Thyroid gland (tissue), 4 donors: ENCODE data around the gene MEIOB. TPM values are rescaled to one million over a fixed set of nuclear protein-coding genes. Genes with fewer than 3 reads are reported as not detected.
"Not testable (repeated sequence)": the region's sequence is repeated elsewhere in the genome, so short reads cannot be mapped to it uniquely, and the experiment has no call there.

ENCODE experiments used
- DNase-seq, 2 donors: peaks; one replicate each; pipeline ENCODE4 v3.0.0-alpha.2; 2019
- H3K27ac ChIP-seq, 3 donors: fragments of 200-600 bp; sonication (generic); 1 replicate in 2 of 3; 2 replicates in 1 of 3; pipeline ENCODE4 v1.5.1; 2016 to 2019; ENCODE audit warnings: mild to moderate bottlenecking in 1 of 3, moderate library complexity in 1 of 3
- H3K27me3 ChIP-seq: fragments of 200-600 bp; sonication (generic); one replicate; pipeline ENCODE4 v1.5.1; 2019
- H3K36me3 ChIP-seq, 2 donors: fragments of 200-600 bp; sonication (generic); one replicate each; pipeline ENCODE4 v1.5.1; 2016 to 2019
- H3K4me1 ChIP-seq, 2 donors: fragments of 200-600 bp; sonication (generic); one replicate each; pipeline ENCODE4 v1.5.1; 2017 to 2019
- H3K4me3 ChIP-seq, 3 donors: fragments of 200-600 bp; sonication (generic); replicated peaks in 1 of 3; 1 replicate in 2 of 3; 2 replicates in 1 of 3; pipeline ENCODE4 v1.5.1; 2016; ENCODE audit warnings: mild to moderate bottlenecking in 1 of 3
- H3K9me3 ChIP-seq: fragments of 200-600 bp; sonication (generic); one replicate; pipeline ENCODE4 v1.5.1; 2017
- POLR2A ChIP-seq, 2 donors: fragments of 450-650 bp; IDR thresholded peaks; one replicate each; pipeline ENCODE4 v1.6.1; 2017; ENCODE audit warnings: antibody characterized with exemption in 2 of 2, mild to moderate bottlenecking in 2 of 2, moderate library complexity in 1 of 2
- WGBS, 2 donors: methylation state at CpG; one replicate each; pipeline ENCODE4 v1.1.5; 2017; 5-methylcytosine and 5-hydroxymethylcytosine counted together
- intact Hi-C: fragments of 100-400 bp; cut with DNase I; formaldehyde crosslinking; loops from one replicate; pipeline ENCODE4 v1.15.1; 2023
- total RNA-seq, 4 donors: library from RNA; depleted of rRNA; stranded (reverse); fragments of >200 nt; gene quantifications; one replicate each; pipeline ENCODE4 v1.2.3, GENCODE V29; 2016
- TF ChIP-seq, protein P1 (sequence below), 6 experiments: fragments of 200-600 bp in 3 of 6; fragments of 450-650 bp in 3 of 6; sonication (generic) in 3 of 6; IDR thresholded peaks; one replicate each; pipeline ENCODE4 v1.5.1; 2016 to 2019; ENCODE audit warnings: antibody characterized with exemption in 6 of 6, mild to moderate bottlenecking in 2 of 6, inconsistent platforms in 1 of 6, moderate library complexity in 1 of 6

MEIOB gene
- total RNA-seq, 4 donors from 2014 or later, result 0.13 TPM; not detected in 3

DNA sequence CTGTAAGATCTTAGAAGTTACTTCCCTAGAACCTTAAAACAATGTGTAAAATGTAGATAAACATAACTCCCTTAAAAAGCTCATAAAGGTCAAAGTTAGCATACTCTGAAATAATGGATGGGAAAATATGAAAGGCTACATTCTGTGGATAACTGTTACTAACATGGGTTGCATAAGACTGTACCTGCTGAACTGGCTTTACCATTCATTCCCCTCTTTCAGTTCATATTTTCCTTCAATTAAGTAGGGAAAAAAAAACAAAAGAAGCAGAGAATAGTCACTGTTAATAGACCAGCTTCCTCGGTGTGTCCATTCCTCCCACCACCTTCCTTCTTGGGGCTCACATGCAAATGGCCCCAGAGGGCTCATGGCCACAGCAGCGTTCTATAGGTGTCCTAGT lies 7.5 kb upstream of the MEIOB start:
- Histone ChIP-seq H3K9me3 (no peaks in the 10 kb centered on the region), H3K27me3 (no peaks in the 10 kb centered on the region), H3K36me3 (no peaks in the 10 kb centered on the region), H3K27ac (no peak overlapping the region), H3K4me3 (no peak overlapping the region), H3K4me1 (no peaks in the 10 kb centered on the region)
- TF ChIP-seq POLR2A (IDR thresholded peaks at IDR 0.05), result no peak
- TF ChIP-seq, protein P1, sequence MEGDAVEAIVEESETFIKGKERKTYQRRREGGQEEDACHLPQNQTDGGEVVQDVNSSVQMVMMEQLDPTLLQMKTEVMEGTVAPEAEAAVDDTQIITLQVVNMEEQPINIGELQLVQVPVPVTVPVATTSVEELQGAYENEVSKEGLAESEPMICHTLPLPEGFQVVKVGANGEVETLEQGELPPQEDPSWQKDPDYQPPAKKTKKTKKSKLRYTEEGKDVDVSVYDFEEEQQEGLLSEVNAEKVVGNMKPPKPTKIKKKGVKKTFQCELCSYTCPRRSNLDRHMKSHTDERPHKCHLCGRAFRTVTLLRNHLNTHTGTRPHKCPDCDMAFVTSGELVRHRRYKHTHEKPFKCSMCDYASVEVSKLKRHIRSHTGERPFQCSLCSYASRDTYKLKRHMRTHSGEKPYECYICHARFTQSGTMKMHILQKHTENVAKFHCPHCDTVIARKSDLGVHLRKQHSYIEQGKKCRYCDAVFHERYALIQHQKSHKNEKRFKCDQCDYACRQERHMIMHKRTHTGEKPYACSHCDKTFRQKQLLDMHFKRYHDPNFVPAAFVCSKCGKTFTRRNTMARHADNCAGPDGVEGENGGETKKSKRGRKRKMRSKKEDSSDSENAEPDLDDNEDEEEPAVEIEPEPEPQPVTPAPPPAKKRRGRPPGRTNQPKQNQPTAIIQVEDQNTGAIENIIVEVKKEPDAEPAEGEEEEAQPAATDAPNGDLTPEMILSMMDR (IDR thresholded peaks at IDR 0.05), result no peak
- intact Hi-C loops, result no loop called here
- 44 to 65% methylated on average over 2 of the region's 2 CpGs for WGBS, 2 donors
- DNase-seq, result no peak

DNA sequence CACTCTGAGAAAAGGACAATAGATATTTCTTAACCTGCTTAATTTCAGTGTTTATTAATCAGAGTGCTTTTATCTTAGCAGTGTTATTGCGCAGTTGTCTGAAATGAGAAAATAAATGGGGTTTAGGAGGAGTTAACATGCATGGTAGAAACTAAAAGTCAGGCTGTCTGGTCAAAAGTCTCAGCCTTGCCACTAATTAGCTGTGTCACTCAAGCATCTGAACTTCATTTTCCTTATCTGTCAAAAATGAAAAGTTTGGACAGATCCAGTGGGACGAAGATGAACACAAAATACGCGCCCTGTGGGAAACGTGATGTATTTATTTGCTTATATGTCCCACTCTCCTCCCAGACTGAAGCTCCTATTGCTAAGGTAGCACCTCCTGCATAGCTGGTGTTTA lies 6.3 kb upstream of the MEIOB start:
- TF ChIP-seq, protein P1 (IDR thresholded peaks at IDR 0.05), result no peak
- TF ChIP-seq POLR2A (IDR thresholded peaks at IDR 0.05), result no peak
- no peak overlapping the region for H3K4me3 ChIP-seq
- no peaks in the 10 kb centered on the region for H3K9me3 ChIP-seq
- no peaks in the 10 kb centered on the region for H3K4me1 ChIP-seq
- 75 to 79% methylated on average over 5 of the region's 5 CpGs for WGBS, 2 donors
- no peak overlapping the region for H3K27ac ChIP-seq
- DNase-seq, result no peak
- intact Hi-C loops, result no loop called here
- H3K27me3 ChIP-seq, result no peaks in the 10 kb centered on the region
- H3K36me3 ChIP-seq, result no peaks in the 10 kb centered on the region

DNA sequence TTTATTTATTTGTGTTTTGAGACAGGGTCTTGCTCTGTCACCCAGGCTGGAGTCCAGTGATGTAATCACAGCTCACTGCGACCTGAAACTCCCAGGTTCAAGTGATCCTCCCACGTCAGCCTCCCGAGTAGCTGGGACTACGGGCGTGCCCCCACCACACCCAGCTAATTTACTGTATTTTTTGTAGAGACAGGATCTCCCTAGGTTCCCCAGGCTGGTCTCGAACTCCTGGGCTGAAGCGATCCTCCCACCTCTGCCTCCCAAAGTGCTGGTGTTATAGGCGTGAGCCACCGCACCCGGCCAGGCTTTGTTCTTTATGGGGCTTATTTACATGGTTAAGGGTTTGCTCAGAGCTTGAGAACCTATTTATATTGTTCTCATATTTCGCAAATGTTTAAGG lies 5.8 kb upstream of the MEIOB start:
- Histone ChIP-seq H3K9me3 (no peaks in the 10 kb centered on the region), H3K27me3 (no peaks in the 10 kb centered on the region), H3K27ac (no peak overlapping the region), H3K4me1 (no peaks in the 10 kb centered on the region), H3K4me3 (no peak overlapping the region), H3K36me3 (no peaks in the 10 kb centered on the region)
- TF ChIP-seq, protein P1 (IDR thresholded peaks at IDR 0.05), result no peak
- TF ChIP-seq POLR2A (IDR thresholded peaks at IDR 0.05), result no peak
- WGBS, 2 donors, result 69 to 73% methylated on average over 11 of the region's 11 CpGs
- intact Hi-C loops, result no loop called here
- no peak for DNase-seq

DNA sequence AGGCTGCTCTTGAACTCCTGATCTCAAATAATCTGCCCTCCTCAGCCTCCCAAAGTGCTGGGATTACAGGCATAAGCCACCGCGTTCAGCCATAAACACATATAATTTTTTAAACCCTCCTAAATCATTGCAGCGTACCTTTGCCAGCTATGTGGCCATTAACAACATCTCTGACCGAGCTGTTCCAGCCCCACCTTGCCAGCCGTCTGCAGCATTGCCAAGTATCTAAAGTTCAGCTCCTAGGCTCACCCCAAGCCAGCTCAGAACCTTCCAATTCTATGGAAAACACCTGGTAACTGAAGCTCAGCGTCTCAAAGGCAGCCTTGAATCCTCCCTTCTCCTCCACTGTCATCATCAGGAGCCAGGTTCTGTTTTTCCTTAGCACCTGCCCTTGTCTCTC lies 5.1 kb upstream of the MEIOB start:
- no peak overlapping the region for H3K27ac ChIP-seq
- H3K36me3 ChIP-seq, result no peaks in the 10 kb centered on the region
- no peak for TF ChIP-seq POLR2A (IDR thresholded peaks at IDR 0.05)
- TF ChIP-seq, protein P1 (IDR thresholded peaks at IDR 0.05), result no peak
- no peak for DNase-seq
- intact Hi-C loops, result no loop called here
- H3K27me3 ChIP-seq, result no peaks in the 10 kb centered on the region
- H3K4me1 ChIP-seq, result peaks cover 0 to 2% of the 10 kb centered on the region in 2 donors
- no peaks in the 10 kb centered on the region for H3K9me3 ChIP-seq
- H3K4me3 ChIP-seq, result no peak overlapping the region
- 68 to 71% methylated on average over 6 of the region's 6 CpGs for WGBS, 2 donors

DNA sequence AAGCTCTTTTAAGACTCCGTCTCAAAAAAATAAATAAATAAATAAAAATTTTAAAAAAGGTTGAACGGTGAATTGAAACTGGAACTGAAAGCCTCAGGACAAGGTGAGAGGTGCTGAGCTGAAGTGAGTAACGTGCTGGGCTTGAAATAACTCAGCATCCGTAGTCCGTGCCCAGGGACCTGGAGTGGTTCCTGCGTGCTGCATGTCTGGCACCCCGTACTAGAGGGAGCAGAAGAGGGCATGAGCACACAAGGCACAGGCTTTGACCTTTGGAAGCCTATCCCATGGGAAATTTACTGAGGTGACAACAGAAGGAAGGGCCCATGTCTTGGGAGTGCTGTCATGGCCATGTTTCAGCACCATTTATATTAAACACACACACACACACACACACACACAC lies 4.5 kb upstream of the MEIOB start:
- no peaks in the 10 kb centered on the region for H3K9me3 ChIP-seq
- no peak overlapping the region for H3K27ac ChIP-seq
- 74 to 78% methylated on average over 7 of the region's 7 CpGs for WGBS, 2 donors
- no peak for TF ChIP-seq POLR2A (IDR thresholded peaks at IDR 0.05)
- TF ChIP-seq, protein P1 (IDR thresholded peaks at IDR 0.05), result no peak
- H3K4me1 ChIP-seq, result peaks cover 0 to 4% of the 10 kb centered on the region in 2 donors
- intact Hi-C loops, result no loop called here
- H3K4me3 ChIP-seq, result no peak overlapping the region
- no peaks in the 10 kb centered on the region for H3K36me3 ChIP-seq
- no peak for DNase-seq
- no peaks in the 10 kb centered on the region for H3K27me3 ChIP-seq

DNA sequence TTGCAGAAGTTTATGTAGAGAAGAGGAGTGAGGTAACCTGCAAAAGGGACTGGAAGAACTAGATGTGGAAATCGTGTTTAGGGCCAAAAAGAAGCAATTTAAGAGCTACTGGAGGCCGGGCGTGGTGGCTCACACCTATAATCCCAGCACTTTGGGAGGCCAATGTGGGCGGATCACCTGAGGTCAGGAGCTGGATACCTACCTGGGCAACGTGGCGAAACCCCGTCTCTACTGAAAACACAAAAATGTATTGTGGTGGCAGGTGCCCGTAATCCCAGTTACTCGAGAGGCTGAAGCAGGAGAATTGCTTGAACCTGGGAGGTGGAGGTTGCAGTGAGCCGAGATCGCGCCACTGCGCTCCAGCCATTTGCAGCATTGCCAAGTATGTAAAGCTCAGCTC lies 4.1 kb upstream of the MEIOB start:
- H3K9me3 ChIP-seq, DNase-seq, H3K27ac ChIP-seq, H3K27me3 ChIP-seq, H3K4me1 ChIP-seq, H3K4me3 ChIP-seq, H3K36me3 ChIP-seq, intact Hi-C loops: not testable (repeated sequence)
- 88% methylated on average over 13 of the region's 13 CpGs for whole genome bisulfite sequencing, 2 donors
